Natural killer cell (primary cell): ENCODE data around the gene CTNNAL1. TPM values are rescaled to one million over a fixed set of nuclear protein-coding genes. Genes with fewer than 3 reads are reported as not detected.

ENCODE experiments used
- ATAC-seq, 3 donors: fragments of 150-1000 bp in 2 of 3; fragments of 200-7000 bp in 1 of 3; cut with Tn5 transposase; 1 replicate in 1 of 3; 2 replicates in 2 of 3; pipeline ENCODE4 v1.10.0; 2021; ENCODE audit warnings: mild to moderate bottlenecking in 2 of 3, moderate library complexity in 2 of 3
- DNase-seq, 2 donors: peaks; one replicate each; pipeline versions ENCODE4 v3.0.0 to v3.0.0-alpha.2; 2013 to 2021; ENCODE audit warnings: mixed read lengths in 1 of 2
- H3K27ac ChIP-seq: one replicate; pipeline ENCODE4 v1.5.1; 2013; ENCODE audit warnings: mild to moderate bottlenecking, low read length
- H3K27me3 ChIP-seq: one replicate; pipeline ENCODE4 v1.6.1; 2013; ENCODE audit warnings: low read length; ENCODE audit not compliant: control insufficient read depth, insufficient read depth
- H3K36me3 ChIP-seq: one replicate; pipeline ENCODE4 v1.6.1; 2013; ENCODE audit warnings: low read length; ENCODE audit not compliant: control insufficient read depth, insufficient read depth
- H3K4me1 ChIP-seq: one replicate; pipeline ENCODE4 v1.6.1; 2013; ENCODE audit warnings: low read length; ENCODE audit not compliant: control insufficient read depth, insufficient read depth
- H3K4me3 ChIP-seq: one replicate; pipeline ENCODE4 v1.5.1; 2013; ENCODE audit warnings: low read length
- H3K9me3 ChIP-seq: one replicate; pipeline ENCODE4 v1.6.1; 2013; ENCODE audit warnings: low read length; ENCODE audit not compliant: control insufficient read depth, insufficient read depth
- H3K27ac Mint-ChIP-seq, 2 donors: one replicate each; pipeline ENCODE4 v1.8.0; 2022; ENCODE audit warnings: mild to moderate bottlenecking in 2 of 2, mixed read lengths in 2 of 2, moderate library complexity in 1 of 2
- H3K27me3 Mint-ChIP-seq, 2 donors: one replicate each; pipeline ENCODE4 v1.8.0; 2022; ENCODE audit warnings: low read depth in 2 of 2, mixed read lengths in 2 of 2
- H3K36me3 Mint-ChIP-seq: one replicate; pipeline ENCODE4 v1.8.0; 2022; ENCODE audit warnings: mixed read lengths
- H3K4me1 Mint-ChIP-seq, 2 donors: one replicate each; pipeline ENCODE4 v1.8.0; 2022; ENCODE audit warnings: mixed read lengths in 2 of 2
- H3K4me3 Mint-ChIP-seq: one replicate; pipeline ENCODE4 v1.8.0; 2022; ENCODE audit warnings: mild to moderate bottlenecking, moderate library complexity, mixed read lengths
- H3K9me3 Mint-ChIP-seq, 2 donors: one replicate each; pipeline ENCODE4 v1.8.0; 2022; ENCODE audit warnings: mixed read lengths in 2 of 2
- WGBS: methylation state at CpG from one replicate; pipeline ENCODE4 v1.1.7; 2013; ENCODE audit warnings: missing lambda C conversion rate; ENCODE audit not compliant: insufficient coverage; 5-methylcytosine and 5-hydroxymethylcytosine counted together
- intact Hi-C: fragments of 100-400 bp; cut with micrococcal nuclease; formaldehyde crosslinking; loops from one replicate; pipeline ENCODE4 v1.14.2; 2022
- total RNA-seq, 4 donors: library from RNA; stranded (reverse); fragments of 120-200 nt in 1 of 4; gene quantifications; one replicate each; pipeline versions ENCODE4 v1.2.3 to v1.2.4, GENCODE V29; 2013 to 2022
- TF ChIP-seq, protein P1 (sequence below): fragments of 200-600 bp; IDR thresholded peaks from one replicate; pipeline ENCODE4 v1.8.0; 2022; ENCODE audit warnings: antibody characterized with exemption

CTNNAL1 gene
- total RNA-seq, 3 donors from 2014 or later (not counting 1 experiment from before 2014, with no cell fraction given) = 2.6 to 7.6 (median 2.7) TPM

DNA sequence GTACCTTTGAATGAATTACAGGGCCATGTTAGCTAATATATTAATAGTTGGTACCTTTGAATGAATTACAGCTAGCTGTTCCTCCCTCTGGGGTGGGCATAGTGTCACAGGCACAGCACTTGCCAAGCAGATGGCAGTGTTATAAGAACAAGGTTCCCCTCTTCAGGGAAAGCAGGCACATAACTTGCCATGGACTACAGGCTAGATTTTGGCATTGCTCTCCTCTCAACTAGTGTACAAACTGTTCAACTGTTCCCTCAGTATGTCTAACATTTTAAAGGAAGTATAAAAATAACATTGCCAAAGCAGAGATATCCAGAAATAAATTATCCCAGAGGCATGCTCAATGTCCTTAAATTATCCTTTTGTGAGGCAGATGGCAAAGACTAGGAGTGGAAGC is 45.4 kb downstream of the CTNNAL1 start:
- no peak overlapping the region for H3K4me3 ChIP-seq
- no peaks in the 10 kb centered on the region for H3K4me1 Mint-ChIP-seq
- H3K9me3 Mint-ChIP-seq = no peaks in the 10 kb centered on the region
- no peaks in the 10 kb centered on the region for H3K27me3 Mint-ChIP-seq
- no peaks in the 10 kb centered on the region for H3K36me3 ChIP-seq
- H3K27me3 ChIP-seq = no peaks in the 10 kb centered on the region
- no peaks in the 10 kb centered on the region for H3K9me3 ChIP-seq
- TF ChIP-seq, protein P1, sequence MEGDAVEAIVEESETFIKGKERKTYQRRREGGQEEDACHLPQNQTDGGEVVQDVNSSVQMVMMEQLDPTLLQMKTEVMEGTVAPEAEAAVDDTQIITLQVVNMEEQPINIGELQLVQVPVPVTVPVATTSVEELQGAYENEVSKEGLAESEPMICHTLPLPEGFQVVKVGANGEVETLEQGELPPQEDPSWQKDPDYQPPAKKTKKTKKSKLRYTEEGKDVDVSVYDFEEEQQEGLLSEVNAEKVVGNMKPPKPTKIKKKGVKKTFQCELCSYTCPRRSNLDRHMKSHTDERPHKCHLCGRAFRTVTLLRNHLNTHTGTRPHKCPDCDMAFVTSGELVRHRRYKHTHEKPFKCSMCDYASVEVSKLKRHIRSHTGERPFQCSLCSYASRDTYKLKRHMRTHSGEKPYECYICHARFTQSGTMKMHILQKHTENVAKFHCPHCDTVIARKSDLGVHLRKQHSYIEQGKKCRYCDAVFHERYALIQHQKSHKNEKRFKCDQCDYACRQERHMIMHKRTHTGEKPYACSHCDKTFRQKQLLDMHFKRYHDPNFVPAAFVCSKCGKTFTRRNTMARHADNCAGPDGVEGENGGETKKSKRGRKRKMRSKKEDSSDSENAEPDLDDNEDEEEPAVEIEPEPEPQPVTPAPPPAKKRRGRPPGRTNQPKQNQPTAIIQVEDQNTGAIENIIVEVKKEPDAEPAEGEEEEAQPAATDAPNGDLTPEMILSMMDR = no peak
- intact Hi-C loops = no loop called here
- DNase-seq (no peak), ATAC-seq (no peak)
- H3K27ac Mint-ChIP-seq = no peak overlapping the region
- H3K4me1 ChIP-seq = no peaks in the 10 kb centered on the region
- H3K36me3 Mint-ChIP-seq = no peaks in the 10 kb centered on the region
- no peak overlapping the region for H3K27ac ChIP-seq
- no peak overlapping the region for H3K4me3 Mint-ChIP-seq

DNA sequence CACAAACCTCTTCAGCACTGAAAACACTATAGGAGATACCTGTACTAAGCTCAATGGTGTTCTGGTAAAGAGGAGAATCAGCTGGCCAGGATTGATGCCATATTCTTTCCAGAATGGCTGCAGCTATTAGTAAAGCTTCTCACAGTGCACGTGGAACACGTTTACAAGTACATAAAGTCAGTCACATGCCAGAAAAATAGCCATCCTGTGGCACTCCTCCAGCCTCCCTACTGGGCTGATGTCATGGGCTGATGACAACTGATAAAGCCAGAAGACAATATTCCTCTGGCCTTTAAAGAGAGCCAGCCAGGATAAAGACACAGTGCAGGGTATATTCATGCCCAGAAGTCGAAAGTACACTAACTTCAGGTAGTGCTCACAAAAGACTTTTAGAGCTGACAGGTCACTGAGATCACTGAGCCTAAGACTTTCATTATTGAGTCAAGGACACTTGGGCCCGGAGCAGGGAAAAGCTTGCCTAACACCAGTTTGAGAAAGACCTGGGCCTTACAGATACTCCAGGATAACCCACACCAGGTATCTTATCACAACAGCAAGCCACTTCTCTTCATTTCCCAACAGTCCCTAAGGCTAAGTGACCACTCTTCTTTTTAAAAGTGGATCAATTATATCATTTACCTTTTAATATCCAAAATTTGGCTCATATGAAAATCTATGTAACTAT is 49.7 kb downstream of the CTNNAL1 start:
- WGBS = 92% methylated on average over 4 of the region's 4 CpGs
- Mint-ChIP-seq H3K36me3 (no peaks in the 10 kb centered on the region), H3K27me3 (no peaks in the 10 kb centered on the region), H3K4me3 (no peak overlapping the region), H3K9me3 (no peaks in the 10 kb centered on the region), H3K4me1 (no peaks in the 10 kb centered on the region), H3K27ac (no peak overlapping the region)
- DNase-seq (no peak), ATAC-seq (no peak)
- no peak overlapping the region for H3K4me3 ChIP-seq
- H3K27me3 ChIP-seq = no peaks in the 10 kb centered on the region
- H3K27ac ChIP-seq = no peak overlapping the region
- no peaks in the 10 kb centered on the region for H3K4me1 ChIP-seq
- TF ChIP-seq, protein P1 = no peak
- no peaks in the 10 kb centered on the region for H3K36me3 ChIP-seq
- intact Hi-C loops = no loop called here
- H3K9me3 ChIP-seq = no peaks in the 10 kb centered on the region

DNA sequence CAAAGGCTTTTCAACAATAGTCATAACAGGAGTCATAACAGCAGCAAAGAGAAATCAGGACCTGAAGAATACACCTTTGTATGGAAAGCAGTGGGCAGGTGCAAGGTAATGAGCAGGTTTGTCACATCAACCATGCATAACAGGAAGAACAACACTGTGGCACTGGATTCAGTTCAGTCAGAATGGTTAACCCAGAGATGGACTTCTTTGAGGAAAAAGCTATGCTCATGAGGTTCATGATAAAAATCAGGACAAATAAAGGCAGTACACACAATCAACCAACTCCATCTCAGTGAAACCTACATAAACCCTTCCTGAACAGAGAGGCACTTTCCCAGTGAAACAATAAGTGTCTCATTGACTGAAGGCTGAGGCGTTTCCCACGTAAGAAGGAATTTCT is 52.1 kb downstream of the CTNNAL1 start:
- Mint-ChIP-seq H3K27ac (no peak overlapping the region), H3K4me3 (no peak overlapping the region), H3K27me3 (no peaks in the 10 kb centered on the region), H3K9me3 (no peaks in the 10 kb centered on the region), H3K36me3 (no peaks in the 10 kb centered on the region), H3K4me1 (no peaks in the 10 kb centered on the region)
- no peaks in the 10 kb centered on the region for H3K4me1 ChIP-seq
- 100% methylated on average over 2 of the region's 2 CpGs for WGBS
- no peak overlapping the region for H3K27ac ChIP-seq
- DNase-seq (no peak), ATAC-seq (no peak)
- H3K27me3 ChIP-seq = no peaks in the 10 kb centered on the region
- intact Hi-C loops = no loop called here
- TF ChIP-seq, protein P1 = no peak
- H3K9me3 ChIP-seq = no peaks in the 10 kb centered on the region
- no peak overlapping the region for H3K4me3 ChIP-seq
- H3K36me3 ChIP-seq = no peaks in the 10 kb centered on the region

DNA sequence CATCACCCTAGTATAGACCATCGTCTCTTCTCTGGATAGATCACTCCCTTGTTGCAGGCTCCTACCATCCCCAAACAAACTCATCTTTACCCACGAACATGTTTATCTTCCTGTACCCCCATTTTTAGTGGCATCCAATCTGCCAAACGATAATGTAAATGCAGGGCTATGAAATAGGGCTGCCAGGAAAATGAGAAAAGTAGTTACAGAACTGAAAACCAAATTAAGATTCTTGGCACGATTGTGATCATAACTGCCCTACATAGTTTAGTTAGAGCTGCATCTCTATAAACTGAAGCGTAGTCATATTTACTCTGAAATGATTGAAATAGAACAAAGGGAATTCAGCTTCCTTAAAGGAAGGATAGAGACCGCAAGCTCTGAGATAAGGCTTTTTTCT is 53.0 kb downstream of the CTNNAL1 start:
- 76% methylated on average over 5 of the region's 6 CpGs for WGBS
- ATAC-seq = no peak
- Mint-ChIP-seq H3K4me1 (no peaks in the 10 kb centered on the region), H3K27ac (no peak overlapping the region), H3K27me3 (no peaks in the 10 kb centered on the region), H3K9me3 (no peaks in the 10 kb centered on the region), H3K36me3 (no peaks in the 10 kb centered on the region), H3K4me3 (no peak overlapping the region)
- H3K27me3 ChIP-seq = no peaks in the 10 kb centered on the region
- H3K27ac ChIP-seq = no peak overlapping the region
- intact Hi-C loops = no loop called here
- no peak for DNase-seq
- TF ChIP-seq, protein P1 = no peak
- H3K9me3 ChIP-seq = no peaks in the 10 kb centered on the region
- no peak overlapping the region for H3K4me3 ChIP-seq
- no peaks in the 10 kb centered on the region for H3K4me1 ChIP-seq
- no peaks in the 10 kb centered on the region for H3K36me3 ChIP-seq
